NCI-H460 (cell line): ENCODE results near the gene ZC3H12C. TPM values are rescaled to one million over a fixed set of nuclear protein-coding genes. Genes with fewer than 3 reads are reported as not detected.
A peak's percentile ranks its signal among the peaks of the same experiment; 100 is the strongest.
"Not testable (repeated sequence)": the region's sequence is repeated elsewhere in the genome, so short reads cannot be mapped to it uniquely, and the experiment has no call there.

Source experiments
- DNase-seq: peaks from one replicate; pipeline ENCODE4 v3.0.0-alpha.2; 2016; ENCODE audit warnings: low read depth; ENCODE audit errors: extremely low read depth
- polyA plus RNA-seq: library from polyadenylated mRNA; depleted of rRNA; stranded (reverse); fragments of >200 nt; gene quantifications from 2 replicates; pipeline ENCODE4 v1.2.3, GENCODE V29; 2014; cell fraction: nucleus; rRNA removed
- total RNA-seq: library from RNA; depleted of rRNA; stranded (reverse); fragments of >200 nt; shearing (Covaris generic); gene quantifications from 2 replicates; pipeline ENCODE4 v1.2.3, GENCODE V29; 2014; rRNA removed

The ZC3H12C gene
- total RNA-seq = 8.5 and 8.8 TPM in 2 replicates
- polyA plus RNA-seq = 2.7 and 4.8 TPM in 2 replicates

DNA sequence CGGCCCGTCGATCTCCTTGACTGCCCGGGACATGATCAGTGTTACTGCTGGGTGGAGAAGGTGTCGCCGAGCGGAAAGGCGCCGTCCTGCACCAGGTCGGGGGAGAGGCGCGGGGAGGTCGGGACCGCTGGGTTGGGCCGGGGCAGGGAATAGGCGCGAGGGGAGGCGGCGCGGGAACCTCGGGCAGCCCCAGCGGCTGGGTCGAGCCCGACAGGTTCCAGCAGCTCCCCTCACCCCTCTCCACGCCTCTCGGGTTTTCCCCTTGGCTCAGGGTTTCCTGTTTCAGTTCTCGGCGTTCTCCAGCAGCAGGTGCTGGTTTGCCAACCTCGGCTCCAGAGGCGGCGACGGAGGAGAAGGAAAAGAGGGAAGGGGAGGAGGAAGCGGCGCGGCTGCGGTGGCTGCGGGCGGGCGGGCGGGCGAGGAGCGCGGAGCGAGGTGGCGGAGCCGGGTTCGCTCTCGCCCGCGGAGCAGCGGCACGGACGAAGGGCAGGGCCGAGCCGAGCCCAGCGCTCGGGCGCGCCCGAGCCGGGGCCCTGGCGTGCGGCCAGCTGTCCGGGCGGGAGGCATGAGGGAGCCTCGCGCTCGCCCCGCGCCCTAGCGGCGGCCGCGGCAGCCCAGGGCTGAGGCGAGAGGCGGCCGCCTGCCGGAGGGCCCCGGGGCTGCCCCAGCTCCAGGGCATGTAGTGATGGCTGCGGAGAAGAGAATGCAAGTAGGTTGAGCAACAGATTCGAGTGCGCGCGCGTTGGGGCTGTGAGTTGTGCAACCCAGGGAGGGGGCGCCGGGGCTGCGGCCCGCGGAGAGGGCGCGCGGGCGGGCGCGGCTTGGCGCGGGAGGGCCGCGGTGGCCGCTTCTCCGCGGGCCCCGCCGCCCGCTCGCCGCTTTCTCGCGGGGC, at the start of gene ZC3H12C:
TSS of gene ZC3H12C (plus strand) at position 878 of the 892 bp plus-strand sequence. CDS start 20 bp downstream, outside the sequence.
- peak; percentile 86 for DNase-seq

DNA sequence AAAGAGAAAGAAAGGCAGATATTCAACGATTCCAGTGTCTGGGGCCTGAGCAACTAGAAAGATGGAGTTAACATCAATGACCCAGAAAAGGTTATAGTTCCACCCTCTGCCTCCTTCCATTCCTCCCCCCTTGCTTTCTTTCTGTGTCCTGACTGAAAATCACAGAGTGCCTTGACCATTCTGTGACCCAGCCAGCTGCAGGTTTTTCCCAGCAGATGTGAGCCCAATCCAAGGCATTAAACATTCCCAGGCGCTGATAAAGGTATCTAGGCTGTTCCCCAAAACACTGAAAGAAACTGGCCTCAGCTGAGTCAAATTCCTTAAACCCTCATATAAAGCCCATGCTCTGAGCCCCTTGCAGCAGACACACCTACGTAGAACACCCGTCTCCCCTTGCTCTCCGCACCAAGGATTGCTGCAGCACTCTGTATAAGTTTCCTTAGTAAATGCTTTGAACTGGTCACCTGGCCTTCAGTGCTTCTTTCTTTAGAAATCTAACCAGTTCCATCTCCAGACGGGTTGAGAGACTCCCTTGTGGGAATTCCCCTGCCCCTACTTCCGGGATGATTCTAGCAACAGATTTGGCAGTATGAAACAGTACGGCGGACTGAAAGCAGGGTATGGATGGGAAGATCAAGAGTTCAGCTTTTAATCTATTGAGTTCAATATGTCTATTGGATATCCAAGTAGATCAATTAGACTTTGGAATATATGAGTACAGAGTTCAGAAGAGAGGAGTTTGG, 48.8 kb upstream of the ZC3H12C start:
- DNase-seq = no peak

DNA sequence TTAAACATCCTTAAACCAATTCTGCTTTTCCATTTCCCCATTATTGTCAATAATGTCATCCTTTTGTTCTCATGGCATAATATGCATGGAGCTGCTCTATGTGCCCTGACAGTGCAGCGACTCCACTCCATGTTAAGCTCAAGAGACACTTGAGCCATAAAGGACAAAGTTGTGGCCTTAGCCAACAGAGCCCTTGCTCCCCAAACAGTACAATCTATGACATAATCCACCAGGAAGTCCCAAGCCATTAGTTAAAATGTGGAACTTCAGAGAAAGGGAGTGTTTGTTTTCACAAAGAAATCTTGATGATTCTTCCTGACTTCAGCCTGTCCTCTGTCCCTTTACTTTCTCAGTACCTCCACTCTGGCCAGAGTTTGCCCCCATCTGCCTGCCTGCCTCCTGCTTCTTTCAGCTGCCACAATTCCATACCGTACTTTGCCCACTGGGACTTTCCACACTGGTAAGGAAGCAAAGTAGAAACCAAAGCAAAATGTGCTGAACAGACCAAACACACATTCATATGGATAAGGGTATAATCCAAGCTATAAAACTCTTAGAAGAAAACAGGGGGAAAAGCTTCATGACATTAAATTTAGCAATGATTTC, 46.3 kb upstream of the ZC3H12C start:
- no peak for DNase-seq

DNA sequence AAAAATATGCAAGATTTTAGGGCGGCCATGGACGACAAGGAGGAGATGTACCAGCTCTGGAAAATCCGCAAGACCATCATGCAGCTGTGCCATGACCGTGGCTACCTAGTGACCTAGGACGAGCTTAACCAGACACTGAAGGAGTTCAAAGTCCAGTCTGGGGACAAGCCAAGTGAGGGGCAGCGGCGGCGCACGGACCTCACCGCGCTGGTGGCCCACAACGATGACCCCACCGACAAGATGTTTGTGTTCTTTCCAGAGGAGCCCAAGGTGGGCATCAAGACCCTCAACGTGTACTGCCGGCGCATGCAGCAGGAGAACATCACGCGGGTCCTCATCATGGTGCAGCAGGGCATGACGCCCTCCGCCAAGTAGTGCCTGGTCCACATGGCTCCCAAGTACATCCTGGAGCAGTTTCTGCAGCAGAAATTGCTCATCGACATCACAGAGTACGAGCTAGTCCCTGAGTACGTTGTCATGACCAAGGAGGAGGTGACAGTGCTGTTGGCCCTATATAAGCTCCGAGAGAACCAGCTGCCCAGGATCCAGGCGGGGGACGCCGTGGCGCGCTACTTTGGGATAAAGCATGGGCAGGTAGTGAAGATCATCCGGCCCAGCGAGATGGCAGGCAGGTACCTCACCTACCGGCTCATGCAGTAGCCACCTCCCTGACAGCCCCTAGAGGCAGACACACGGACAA, 43.5 kb upstream of the ZC3H12C start:
- DNase-seq = no peak

DNA sequence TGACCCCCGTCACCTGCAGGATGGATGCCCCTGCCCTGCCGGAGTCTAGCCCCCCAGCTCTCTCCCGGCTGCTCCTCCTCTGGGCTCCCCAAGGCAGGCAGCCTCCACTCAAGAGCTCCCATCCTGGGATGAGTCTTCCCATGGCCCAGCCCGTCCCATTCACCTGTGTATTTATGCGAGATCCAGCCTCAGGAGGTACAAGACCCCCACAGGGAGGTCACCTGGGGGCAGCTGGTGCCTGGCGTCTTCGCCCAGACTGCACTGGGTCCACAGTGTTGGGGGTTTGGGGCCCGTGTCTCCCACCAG, 43.0 kb upstream of the ZC3H12C start:
- no peak for DNase-seq

DNA sequence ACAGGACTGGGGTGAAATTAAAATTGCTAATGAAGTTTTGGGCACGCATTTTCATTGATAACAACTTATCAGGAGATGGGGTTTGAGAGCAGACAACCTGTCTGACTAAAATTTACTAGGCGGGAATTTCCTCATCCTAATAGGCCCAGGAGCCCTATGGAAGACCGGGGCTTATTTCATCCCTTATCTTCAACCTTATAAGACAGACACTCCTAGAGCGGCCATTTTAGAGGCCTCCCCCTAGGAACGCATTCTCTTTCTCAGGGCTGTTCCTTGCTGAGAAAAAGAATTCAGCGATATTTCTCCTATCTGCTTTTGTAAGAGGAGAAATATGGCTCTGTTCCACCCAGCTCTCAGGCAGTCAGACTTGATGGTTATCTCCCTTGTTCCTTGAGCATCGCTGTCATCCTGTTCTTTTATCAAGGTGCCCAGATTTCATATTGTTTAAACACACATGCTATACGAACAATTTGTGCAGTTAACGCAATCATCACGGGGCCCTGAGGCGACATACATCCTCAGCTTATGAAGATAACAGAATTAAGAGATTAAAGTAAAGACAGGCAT, 39.3 kb upstream of the ZC3H12C start:
- DNase-seq = no peak

DNA sequence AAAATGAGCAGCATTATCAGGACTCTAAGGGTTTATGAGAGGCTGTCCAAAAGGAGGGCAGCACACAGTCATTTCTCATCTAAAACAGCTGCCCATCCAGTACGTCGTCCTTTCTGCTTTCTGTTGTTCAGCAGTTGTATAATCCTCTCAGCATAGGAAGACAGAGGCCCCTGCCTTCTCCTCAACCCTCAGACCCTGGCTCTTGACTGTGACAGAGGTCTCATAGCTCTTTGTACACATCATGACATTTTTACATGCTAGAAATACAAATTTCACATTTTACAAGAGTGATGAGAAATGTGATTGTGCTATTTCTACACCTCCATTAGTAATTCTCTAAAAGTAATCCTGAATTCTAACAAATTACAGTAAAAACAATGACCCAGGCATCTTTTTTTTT, 36.2 kb upstream of the ZC3H12C start:
- no peak for DNase-seq

DNA sequence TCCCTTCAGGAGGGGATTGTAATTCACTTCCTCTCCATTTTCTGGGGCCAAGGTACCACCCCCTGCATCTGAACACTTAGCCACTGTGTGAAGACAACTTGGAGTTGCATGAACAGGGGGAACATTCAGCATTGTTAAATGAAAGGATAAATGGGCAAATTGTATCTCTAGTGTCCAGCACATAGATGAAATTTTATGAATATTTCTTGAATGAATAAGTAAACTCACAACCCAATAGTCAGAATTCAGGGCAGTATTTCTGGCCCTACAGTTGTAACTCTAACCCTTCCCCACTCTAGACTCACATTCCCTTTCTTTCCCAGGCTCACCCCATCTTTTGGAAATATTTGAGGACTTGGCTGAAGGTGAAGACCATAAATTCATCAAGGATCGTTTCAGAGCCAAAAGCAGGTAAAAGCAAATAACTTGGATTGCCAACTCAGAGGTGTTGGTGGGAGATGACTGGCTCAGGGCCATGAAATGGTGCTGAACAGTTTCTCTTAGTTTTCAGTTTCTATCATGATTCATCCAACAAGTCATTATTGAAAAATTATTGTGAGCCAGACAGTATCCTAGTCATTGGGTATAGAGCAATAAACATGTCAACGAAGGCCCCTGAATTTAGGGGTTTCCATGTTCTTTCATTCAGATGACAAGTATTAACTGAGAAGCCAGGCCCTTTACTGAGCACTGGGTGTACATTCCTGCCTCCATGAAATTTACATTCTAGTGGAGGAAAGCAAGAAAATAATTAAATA, 33.3 kb upstream of the ZC3H12C start:
- no peak for DNase-seq

DNA sequence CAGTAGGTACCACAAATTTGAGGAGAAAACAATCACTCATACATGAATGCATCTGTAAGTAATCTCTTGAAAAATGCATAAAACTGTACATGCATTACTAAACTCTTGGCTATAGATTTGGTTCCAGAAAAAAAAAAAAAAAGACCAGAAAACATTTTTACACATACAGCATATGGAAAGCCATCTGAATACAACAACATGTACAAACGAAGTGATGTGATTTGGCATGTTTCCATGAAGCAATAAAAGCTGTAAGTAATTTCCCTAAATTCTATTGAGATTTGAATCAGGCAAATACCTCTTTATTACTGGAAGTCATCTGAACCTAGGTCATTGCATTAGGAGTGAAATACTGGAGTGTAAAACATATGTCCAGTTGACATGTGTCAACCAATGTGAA, 31.9 kb upstream of the ZC3H12C start:
- DNase-seq = no peak

DNA sequence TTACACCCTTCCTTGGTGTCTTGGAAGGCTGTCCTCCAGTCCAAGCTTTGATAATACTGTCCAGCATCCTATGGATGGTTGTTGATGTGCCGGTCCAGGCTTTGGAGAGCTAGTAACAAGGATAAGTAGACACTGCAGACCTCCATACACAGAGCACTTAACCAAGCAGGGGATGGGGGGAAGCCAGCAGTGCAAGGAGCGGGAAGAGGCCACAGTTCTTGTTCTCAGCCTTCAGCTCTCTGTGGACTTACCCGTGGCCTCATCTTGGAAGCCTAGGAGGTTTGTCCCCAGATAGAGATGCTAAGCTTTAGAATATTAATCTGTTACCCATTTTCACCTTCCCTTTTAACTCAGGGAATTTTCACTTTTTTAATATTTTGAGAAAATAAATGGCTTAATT, 30.9 kb upstream of the ZC3H12C start:
- no peak for DNase-seq

DNA sequence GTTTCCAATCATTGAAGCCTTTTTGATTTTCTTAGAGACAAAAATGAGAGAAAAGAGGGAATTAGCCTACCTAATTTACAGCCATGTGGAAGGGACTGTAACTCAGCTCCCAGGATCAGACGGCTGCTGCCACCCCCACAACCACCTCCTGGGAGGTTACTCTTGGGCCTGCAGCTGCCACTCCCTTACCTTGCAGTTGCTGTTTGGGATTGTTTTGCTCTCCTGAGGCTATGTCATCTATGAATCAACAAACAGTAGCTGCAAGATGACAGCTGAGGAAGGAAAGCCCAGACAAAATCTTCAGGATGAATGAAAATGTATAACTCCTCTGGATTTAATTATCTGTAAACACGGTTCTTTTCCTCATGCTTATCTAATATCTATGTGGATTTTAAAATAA, 28.0 kb upstream of the ZC3H12C start:
- DNase-seq = no peak

DNA sequence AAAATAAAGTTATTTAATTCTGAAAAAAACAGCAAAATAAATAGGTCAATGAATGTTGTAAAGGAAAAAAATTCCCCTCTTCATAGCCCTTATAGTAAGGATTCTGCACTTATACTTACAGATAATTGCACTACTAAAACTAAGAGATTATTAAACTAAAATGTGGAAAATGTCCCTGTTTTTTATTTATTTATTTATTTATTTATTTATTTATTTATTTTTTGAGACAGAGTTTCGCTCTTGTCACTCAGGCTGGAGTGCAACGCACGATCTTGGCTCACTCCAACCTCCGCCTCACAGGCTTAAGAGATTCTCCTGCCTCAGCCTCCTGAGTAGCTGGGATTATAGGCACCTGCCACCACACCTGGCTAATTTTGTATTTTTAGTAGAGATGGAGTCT, 25.2 kb upstream of the ZC3H12C start:
- not testable (repeated sequence) for DNase-seq

DNA sequence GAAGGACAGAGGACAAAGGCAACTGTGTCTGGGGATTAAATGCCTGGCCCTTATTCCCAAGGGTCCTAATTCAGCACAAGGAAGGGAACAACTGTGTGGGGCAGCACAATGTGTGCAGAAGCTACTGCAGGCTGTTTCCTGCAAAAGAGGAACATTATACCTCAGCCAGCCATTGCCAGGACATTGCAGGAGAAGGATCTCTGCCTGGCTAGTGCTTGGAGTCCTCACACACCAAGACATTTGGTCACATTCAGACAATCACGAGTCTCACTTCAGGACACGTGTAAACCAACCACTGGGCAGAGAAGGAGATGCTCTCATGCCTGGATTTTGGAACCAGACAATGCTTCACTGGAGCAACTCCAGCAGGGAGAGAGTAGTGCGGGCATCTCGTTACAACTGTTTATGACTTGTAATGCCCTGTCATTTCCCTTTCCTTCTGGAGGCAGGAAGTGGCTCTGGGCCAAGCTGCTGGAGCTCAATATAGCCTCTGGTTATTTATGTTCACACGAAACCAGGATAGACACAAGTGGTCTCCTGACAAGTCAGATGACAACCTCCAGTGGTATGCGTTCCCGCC, 23.9 kb upstream of the ZC3H12C start:
- DNase-seq = peak; percentile 62

DNA sequence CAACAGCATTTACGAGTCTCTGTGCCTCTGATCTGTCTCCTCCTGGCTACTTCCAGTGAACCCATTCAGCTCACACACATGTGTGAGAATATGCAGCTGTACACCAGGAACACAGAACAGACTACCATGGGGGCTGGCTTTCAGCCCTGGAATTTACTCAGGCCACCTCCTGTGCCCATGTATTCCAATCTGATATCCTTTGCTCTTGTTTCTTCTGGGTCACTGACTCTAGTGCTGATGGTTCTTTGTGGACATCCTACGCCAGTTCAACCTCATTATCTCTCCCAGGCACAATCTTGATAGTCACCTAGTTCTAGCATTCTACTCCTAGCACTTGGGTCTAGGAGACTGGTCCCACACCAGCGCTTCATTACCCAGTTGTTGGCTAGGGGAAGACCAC, 23.0 kb upstream of the ZC3H12C start:
- DNase-seq = no peak

DNA sequence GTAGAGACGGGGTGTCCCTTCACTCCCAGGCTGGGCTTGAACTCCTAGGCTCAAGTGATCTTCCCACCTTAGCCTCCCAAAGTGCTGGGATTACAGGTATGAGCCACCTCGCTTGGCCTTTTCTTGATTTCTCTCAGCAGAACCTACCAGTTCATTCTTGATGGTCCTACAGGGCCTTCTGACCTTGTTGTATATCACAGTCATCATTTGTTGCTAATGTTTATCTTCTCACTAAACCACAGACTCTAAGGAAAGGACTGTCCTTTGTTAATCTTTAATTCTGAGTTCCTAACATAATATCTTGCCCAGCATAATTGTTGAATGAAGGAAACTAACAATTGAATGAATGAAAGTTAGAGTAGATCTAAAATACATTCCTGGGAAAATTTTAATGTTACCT, 22.0 kb upstream of the ZC3H12C start:
- no peak for DNase-seq

DNA sequence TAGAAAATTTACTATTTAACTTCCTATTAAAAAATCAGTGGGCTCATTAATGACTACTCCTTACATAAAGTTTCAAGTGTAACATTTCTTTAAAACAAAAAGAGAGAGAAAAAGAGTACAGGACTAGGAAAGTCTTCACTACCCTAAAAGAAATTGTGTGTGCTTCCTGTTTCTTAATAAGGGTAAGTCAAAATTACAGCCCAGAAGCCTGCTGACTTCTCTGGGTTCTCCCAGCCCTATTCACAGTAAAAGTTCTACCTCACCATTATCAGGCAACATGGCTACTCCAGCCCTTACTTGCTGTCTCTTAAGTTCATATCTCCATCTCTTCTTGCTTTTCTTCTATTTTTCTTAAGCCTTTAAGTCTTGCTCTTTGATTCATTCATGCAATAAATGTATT, 20.3 kb upstream of the ZC3H12C start:
- no peak for DNase-seq

DNA sequence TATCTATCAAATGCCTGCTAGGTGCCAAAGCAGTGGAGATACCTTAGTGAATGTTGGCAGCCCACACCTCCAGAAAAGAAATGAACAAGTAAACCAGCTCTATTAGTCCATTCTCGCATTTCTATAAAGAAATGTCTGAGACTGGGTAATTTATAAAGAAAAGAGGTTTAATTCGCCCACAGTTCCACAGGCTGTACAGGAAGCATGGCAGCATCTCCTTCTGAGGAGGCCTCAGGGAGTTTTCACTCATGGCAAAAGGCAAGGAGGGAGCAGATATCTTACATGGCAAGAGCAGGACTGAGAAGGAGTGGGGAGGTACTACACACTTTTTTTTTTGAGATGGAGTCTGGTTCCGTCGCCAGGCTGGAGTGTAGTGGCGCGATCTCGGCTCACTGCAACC, 18.7 kb upstream of the ZC3H12C start:
- DNase-seq = no peak

DNA sequence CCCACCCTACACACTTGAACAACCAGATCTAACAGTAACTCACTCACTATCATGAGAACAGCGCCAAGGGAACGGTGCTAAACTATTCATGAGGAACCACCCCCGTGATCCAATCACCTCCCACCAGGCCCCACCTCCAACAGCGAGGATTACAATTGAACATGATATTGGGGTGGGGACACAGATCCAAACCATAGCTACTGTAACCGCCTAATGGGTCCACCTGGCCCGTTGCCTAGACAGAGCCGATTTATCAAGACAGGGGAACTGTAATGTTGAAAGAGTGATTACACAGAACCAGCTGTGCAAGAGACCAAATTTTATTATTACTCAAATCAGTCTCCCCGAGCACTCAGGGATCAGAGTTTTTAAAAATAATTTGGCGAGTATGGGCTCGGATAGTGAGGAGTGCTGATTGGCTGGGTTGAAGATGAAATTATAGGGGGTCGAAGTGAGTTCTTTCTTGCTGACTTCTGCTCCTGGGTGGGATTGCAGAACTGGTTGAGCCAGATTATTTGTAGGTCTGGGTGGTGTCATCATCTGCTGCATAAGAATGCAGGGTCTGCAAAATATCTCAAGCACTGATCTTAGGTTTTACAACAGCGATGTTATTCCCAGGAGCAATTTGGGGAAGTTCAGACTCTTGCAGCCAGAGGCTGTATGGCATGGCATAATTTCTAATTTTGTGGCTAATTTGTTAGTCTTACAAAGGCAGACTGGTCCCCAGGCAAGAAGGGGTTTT, 17.9 kb upstream of the ZC3H12C start:
- DNase-seq = no peak

DNA sequence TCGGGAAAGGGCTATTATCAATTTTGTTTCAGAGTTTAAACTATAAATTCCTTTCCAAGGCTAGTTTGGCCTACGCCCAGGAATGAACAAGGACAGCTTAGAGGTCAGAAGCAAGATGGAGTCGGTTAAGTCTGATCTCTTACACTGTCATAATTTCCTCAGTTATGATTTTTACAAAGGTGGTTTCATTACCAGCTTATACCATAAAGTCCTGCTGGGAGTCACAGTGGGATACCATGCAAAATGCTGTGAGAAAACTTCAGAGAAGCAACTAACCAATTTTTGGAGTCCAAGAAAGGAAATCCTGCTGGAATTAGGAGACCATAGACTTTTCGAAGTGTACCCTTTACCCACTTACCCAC, 17.4 kb upstream of the ZC3H12C start:
- DNase-seq = no peak
